Ishikawa (cell line): ENCODE results near the gene CRELD2.

ENCODE experiments used
- CEBPB ChIP-seq: IDR thresholded peaks from 2 replicates; pipeline ENCODE4 v1.6.1; 2012
- CREB1 ChIP-seq: IDR thresholded peaks from 2 replicates; pipeline ENCODE4 v1.6.1; 2012; ENCODE audit warnings: low read depth
- EGR1 ChIP-seq: IDR thresholded peaks from 2 replicates; pipeline ENCODE4 v1.6.1; 2012
- EP300 ChIP-seq: IDR thresholded peaks from 2 replicates; pipeline ENCODE4 v1.6.1; 2012; ENCODE audit warnings: borderline replicate concordance
- FOXM1 ChIP-seq: IDR thresholded peaks from 2 replicates; pipeline ENCODE4 v1.6.1; 2012; ENCODE audit warnings: low read depth, borderline replicate concordance
- MAX ChIP-seq: IDR thresholded peaks from 2 replicates; pipeline ENCODE4 v1.6.1; 2012
- NFIC ChIP-seq: IDR thresholded peaks from 2 replicates; pipeline ENCODE4 v1.6.1; 2012
- RAD21 ChIP-seq: IDR thresholded peaks from 2 replicates; pipeline ENCODE4 v1.6.1; 2012; ENCODE audit warnings: low read depth
- REST ChIP-seq: IDR thresholded peaks from 2 replicates; pipeline ENCODE4 v1.6.1; 2012; ENCODE audit warnings: low read depth, mild to moderate bottlenecking
- TAF1 ChIP-seq: IDR thresholded peaks from 2 replicates; pipeline ENCODE4 v1.6.1; 2012; ENCODE audit warnings: low read depth, mild to moderate bottlenecking
- TCF12 ChIP-seq: IDR thresholded peaks from 2 replicates; pipeline ENCODE4 v1.6.1; 2012; ENCODE audit warnings: low read depth
- TEAD4 ChIP-seq: IDR thresholded peaks from 2 replicates; pipeline ENCODE4 v1.6.1; 2012
- USF1 ChIP-seq: IDR thresholded peaks from 2 replicates; pipeline ENCODE4 v1.6.1; 2012
- YY1 ChIP-seq: IDR thresholded peaks from 2 replicates; pipeline ENCODE4 v1.6.1; 2012; ENCODE audit warnings: low read depth
- ZBTB7A ChIP-seq: IDR thresholded peaks from 2 replicates; pipeline ENCODE4 v1.6.1; 2012; ENCODE audit warnings: low read depth

CRELD2 gene

GRCh38 chr22:49893025-49893424 is 25.4 kb upstream of the CRELD2 start:
- no peak for TF ChIP-seq EGR1
- TF ChIP-seq FOXM1, result no peak
- no peak for TF ChIP-seq RAD21
- no peak for TF ChIP-seq YY1
- no peak for TF ChIP-seq NFIC
- no peak for TF ChIP-seq ZBTB7A
- no peak for TF ChIP-seq TAF1
- TF ChIP-seq CEBPB, result no peak
- no peak for TF ChIP-seq MAX

GRCh38 chr22:49894322-49895054 is 23.9 kb upstream of the CRELD2 start:
- TF ChIP-seq CEBPB (no peak), EP300 (no peak), USF1 (no peak), RAD21 (no peak), FOXM1 (no peak), YY1 (no peak), EGR1 (no peak), TEAD4 (no peak), CREB1 (no peak), NFIC (no peak), TCF12 (no peak), MAX (no peak), ZBTB7A (no peak)

- TF ChIP-seq CREB1 (no peak), MAX (no peak), TEAD4 (no peak), RAD21 (no peak), CEBPB (no peak), FOXM1 (no peak), TCF12 (no peak), EP300 (no peak), EGR1 (no peak), ZBTB7A (no peak), NFIC (no peak)
These were observed 22.2 kb upstream of the CRELD2 start for GRCh38 chr22:49896201-49896600.

GRCh38 chr22:49897015-49897684 is 21.3 kb upstream of the CRELD2 start:
- no peak for TF ChIP-seq EGR1
- no peak for TF ChIP-seq MAX
- TF ChIP-seq RAD21, result no peak
- no peak for TF ChIP-seq TAF1
- TF ChIP-seq YY1, result no peak
- TF ChIP-seq NFIC, result no peak
- no peak for TF ChIP-seq REST
- no peak for TF ChIP-seq FOXM1

GRCh38 chr22:49899530-49899929 is 18.9 kb upstream of the CRELD2 start:
- TF ChIP-seq EGR1, result no peak
- no peak for TF ChIP-seq TEAD4
- TF ChIP-seq EP300, result no peak
- TF ChIP-seq YY1, result no peak
- TF ChIP-seq CEBPB, result no peak
- TF ChIP-seq TCF12, result no peak
- no peak for TF ChIP-seq TAF1
- TF ChIP-seq FOXM1, result no peak
- TF ChIP-seq NFIC, result no peak
- TF ChIP-seq MAX, result no peak

GRCh38 chr22:49900441-49901230 is 17.8 kb upstream of the CRELD2 start:
- no peak for TF ChIP-seq EGR1
- no peak for TF ChIP-seq YY1
- no peak for TF ChIP-seq TCF12
- TF ChIP-seq MAX, result no peak
- no peak for TF ChIP-seq NFIC
- TF ChIP-seq REST, result no peak
